ENCODE data around the gene ETFB.

The ETFB gene

GRCh38 chr19:51372021-51372648 lies 5.9 kb upstream of the ETFB start:
- no peaks in the 10 kb centered on the region; the same call in 1 of the 2 replicates for H3K4me1 ChIP-seq (ENCODE audit: control insufficient read depth, insufficient read depth, low read length)
- no peak overlapping the region for H3K27ac ChIP-seq (ENCODE audit: extremely low read depth, low read depth, low read length)
- no peaks in the 10 kb centered on the region for H3K9me3 ChIP-seq (ENCODE audit: control insufficient read depth, insufficient read depth, low read depth, low read length)
- ChIA-PET POLR2A (interaction anchor here (0.9 kb wide), 1 partner anchor 33 kb away, joined by 4 read pairs; no protein-coding TSS in a partner anchor), CTCF (interaction anchor here (1.2 kb wide), 2 partner anchors 34 to 100 kb away, joined by 3 to 4 read pairs; no protein-coding TSS in a partner anchor)
- no peak for TF ChIP-seq ZSCAN30 (tag by site-specific recombination; IDR thresholded peaks at IDR 0.05)
- TF ChIP-seq SCRT2 (tag by site-specific recombination; IDR thresholded peaks at IDR 0.05): no peak
- no peak for TF ChIP-seq ZNF121 (tag by site-specific recombination; IDR thresholded peaks at IDR 0.05)
- no peak for TF ChIP-seq TCF7L2 (IDR thresholded peaks at IDR 0.05; ENCODE audit: borderline replicate concordance, low read depth, low read length)
- TF ChIP-seq, protein P1, sequence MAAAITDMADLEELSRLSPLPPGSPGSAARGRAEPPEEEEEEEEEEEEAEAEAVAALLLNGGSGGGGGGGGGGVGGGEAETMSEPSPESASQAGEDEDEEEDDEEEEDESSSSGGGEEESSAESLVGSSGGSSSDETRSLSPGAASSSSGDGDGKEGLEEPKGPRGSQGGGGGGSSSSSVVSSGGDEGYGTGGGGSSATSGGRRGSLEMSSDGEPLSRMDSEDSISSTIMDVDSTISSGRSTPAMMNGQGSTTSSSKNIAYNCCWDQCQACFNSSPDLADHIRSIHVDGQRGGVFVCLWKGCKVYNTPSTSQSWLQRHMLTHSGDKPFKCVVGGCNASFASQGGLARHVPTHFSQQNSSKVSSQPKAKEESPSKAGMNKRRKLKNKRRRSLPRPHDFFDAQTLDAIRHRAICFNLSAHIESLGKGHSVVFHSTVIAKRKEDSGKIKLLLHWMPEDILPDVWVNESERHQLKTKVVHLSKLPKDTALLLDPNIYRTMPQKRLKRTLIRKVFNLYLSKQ (tag by site-specific recombination; IDR thresholded peaks at IDR 0.05; ENCODE audit: borderline replicate concordance): no peak
- no peak for TF ChIP-seq ZNF138 (tag by site-specific recombination; IDR thresholded peaks at IDR 0.05; ENCODE audit: borderline replicate concordance)
- TF ChIP-seq ZNF274 (IDR thresholded peaks at IDR 0.05; ENCODE audit: low read length): no peak
- TF ChIP-seq ZNF274 (tag by site-specific recombination; IDR thresholded peaks at IDR 0.05; ENCODE audit: borderline replicate concordance): no peak
- no peak for TF ChIP-seq ZNF571 (tag by site-specific recombination; IDR thresholded peaks at IDR 0.05)
- TF ChIP-seq ZNF626 (tag by site-specific recombination; IDR thresholded peaks at IDR 0.05): no peak
- TF ChIP-seq ZBTB21 (tag by site-specific recombination; IDR thresholded peaks at IDR 0.05): no peak
- no peak for TF ChIP-seq KLF8 (tag by site-specific recombination; IDR thresholded peaks at IDR 0.05)
- no peaks in the 10 kb centered on the region for H3K36me3 ChIP-seq (ENCODE audit: control insufficient read depth in 2 of 2, insufficient read depth in 1 of 2, low read length in 2 of 2)
- H3K4me3 ChIP-seq (ENCODE audit: low read depth, low read length): no peak overlapping the region

- POLR2A ChIA-PET: interaction anchor here (0.7 kb wide), 1 partner anchor 13 kb away, joined by 3 read pairs; no protein-coding TSS in a partner anchor
- no peaks in the 10 kb centered on the region for H3K9me3 ChIP-seq (ENCODE audit: control insufficient read depth, insufficient read depth, low read depth, low read length)
- H3K4me1 ChIP-seq (ENCODE audit: control insufficient read depth, insufficient read depth, low read length): no peaks in the 10 kb centered on the region; the same call in 1 of the 2 replicates
- no peaks in the 10 kb centered on the region for H3K36me3 ChIP-seq (ENCODE audit: control insufficient read depth in 2 of 2, insufficient read depth in 1 of 2, low read length in 2 of 2)
- H3K4me3 ChIP-seq (ENCODE audit: low read depth, low read length): no peak overlapping the region
- TF ChIP-seq KLF1 (tag by site-specific recombination; IDR thresholded peaks at IDR 0.05) (no peak), ZXDB (tag by site-specific recombination; IDR thresholded peaks at IDR 0.05) (no peak), PBX3 (CRISPR knock-in tag; IDR thresholded peaks at IDR 0.05) (no peak), ZNF610 (tag by site-specific recombination; IDR thresholded peaks at IDR 0.05; ENCODE audit: borderline replicate concordance) (no peak), ZNF248 (tag by site-specific recombination; IDR thresholded peaks at IDR 0.05) (no peak), ZNF785 (tag by site-specific recombination; IDR thresholded peaks at IDR 0.05) (no peak), ZBTB6 (tag by site-specific recombination; IDR thresholded peaks at IDR 0.05) (no peak), ZNF701 (tag by site-specific recombination; IDR thresholded peaks at IDR 0.05) (no peak), ZNF561 (tag by site-specific recombination; IDR thresholded peaks at IDR 0.05; ENCODE audit: borderline replicate concordance) (no peak)
- TF ChIP-seq, protein P2, sequence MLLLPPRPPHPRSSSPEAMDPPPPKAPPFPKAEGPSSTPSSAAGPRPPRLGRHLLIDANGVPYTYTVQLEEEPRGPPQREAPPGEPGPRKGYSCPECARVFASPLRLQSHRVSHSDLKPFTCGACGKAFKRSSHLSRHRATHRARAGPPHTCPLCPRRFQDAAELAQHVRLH (tag by site-specific recombination; IDR thresholded peaks at IDR 0.05): no peak
- TF ChIP-seq, protein P1 (tag by site-specific recombination; IDR thresholded peaks at IDR 0.05; ENCODE audit: borderline replicate concordance): no peak
- CTCF ChIA-PET: no interaction called here
- H3K27ac ChIP-seq (ENCODE audit: extremely low read depth, low read depth, low read length): no peak overlapping the region
Measured at GRCh38 chr19:51371186-51371690, 5.0 kb upstream of the ETFB start.

Measured in HEK293 (cell line).